ENCODE measurements around the gene PDE8A.

- TF ChIP-seq SKI (IDR thresholded peaks at IDR 0.05; ENCODE audit: partially characterized antibody) (no peak), ZHX1 (CRISPR knock-in tag; IDR thresholded peaks at IDR 0.05; ENCODE audit: low read depth) (no peak), EP300 (IDR thresholded peaks at IDR 0.05; ENCODE audit: low read depth in 2 of 2, low read length in 2 of 2) (no peak), EP300 (CRISPR knock-in tag; IDR thresholded peaks at IDR 0.05; ENCODE audit: borderline replicate concordance) (no peak), CEBPB (IDR thresholded peaks at IDR 0.05; ENCODE audit: borderline replicate concordance, low read depth, low read length) (no peak), NR3C1 (CRISPR knock-in tag; IDR thresholded peaks at IDR 0.05) (no peak)
Observed at GRCh38 chr15:85168642-85169173, 187.1 kb downstream of the PDE8A start.
